KOPT-K1 (cell line): ENCODE results near the gene HES7.

Experiments used
- H3K27ac ChIP-seq: fragments of 200-600 bp; sonication (generic); 2 replicates; pipeline ENCODE4 v1.5.1; 2016; ENCODE audit warnings: antibody characterized with exemption, mild to moderate bottlenecking, low read depth, low read length; ENCODE audit not compliant: poor library complexity, severe bottlenecking
- H3K36me3 ChIP-seq: fragments of 200-600 bp; sonication (generic); 2 replicates; pipeline ENCODE4 v1.5.1; 2017; ENCODE audit warnings: antibody characterized with exemption, mild to moderate bottlenecking, low read length, moderate library complexity; ENCODE audit not compliant: insufficient read depth
- H3K9me3 ChIP-seq: fragments of 200-600 bp; sonication (generic); 2 replicates; pipeline ENCODE4 v1.5.1; 2017; ENCODE audit warnings: antibody characterized with exemption, low read length, mild to moderate bottlenecking; ENCODE audit not compliant: insufficient read depth, poor library complexity, severe bottlenecking

The HES7 gene

GRCh38 chr17:8159459-8160223, 35.7 kb upstream of the HES7 start:
- Histone ChIP-seq H3K36me3 (peaks cover 31% of the 10 kb centered on the region), H3K9me3 (no peaks in the 10 kb centered on the region), H3K27ac (no peak overlapping the region)

- no peaks in the 10 kb centered on the region for H3K9me3 ChIP-seq
- no peak overlapping the region for H3K27ac ChIP-seq
- peaks cover 31% of the 10 kb centered on the region for H3K36me3 ChIP-seq
Observed at GRCh38 chr17:8159032-8159400, 35.1 kb upstream of the HES7 start.

GRCh38 chr17:8158267-8159031, 34.5 kb upstream of the HES7 start:
- Histone ChIP-seq H3K27ac (peak overlapping the region; percentile 38), H3K9me3 (no peaks in the 10 kb centered on the region), H3K36me3 (peaks cover 31% of the 10 kb centered on the region)

- no peaks in the 10 kb centered on the region for H3K9me3 ChIP-seq
- H3K27ac ChIP-seq = peak overlapping the region; percentile 66
- peaks cover 29% of the 10 kb centered on the region for H3K36me3 ChIP-seq
Observed at GRCh38 chr17:8156246-8156992, 32.5 kb upstream of the HES7 start.

GRCh38 chr17:8155996-8156245, 32.0 kb upstream of the HES7 start:
- Histone ChIP-seq H3K27ac (peak overlapping the region; percentile 41), H3K9me3 (no peaks in the 10 kb centered on the region), H3K36me3 (peaks cover 24% of the 10 kb centered on the region)

- Histone ChIP-seq H3K27ac (peak overlapping the region; percentile 41), H3K9me3 (no peaks in the 10 kb centered on the region), H3K36me3 (peaks cover 19% of the 10 kb centered on the region)
Observed at GRCh38 chr17:8155231-8155995, 31.5 kb upstream of the HES7 start.

- H3K27ac ChIP-seq = peak overlapping the region; percentile 28
- H3K9me3 ChIP-seq = no peaks in the 10 kb centered on the region
- H3K36me3 ChIP-seq = peaks cover 16% of the 10 kb centered on the region
Observed at GRCh38 chr17:8154608-8155155, 30.8 kb upstream of the HES7 start.

GRCh38 chr17:8153957-8154607, 30.2 kb upstream of the HES7 start:
- peak overlapping the region; percentile 28 for H3K27ac ChIP-seq
- peaks cover 16% of the 10 kb centered on the region for H3K36me3 ChIP-seq

GRCh38 chr17:8153525-8153956, 29.6 kb upstream of the HES7 start:
- no peak overlapping the region for H3K27ac ChIP-seq

More at GRCh38 chr17:8153957-8154607, 30.2 kb upstream of the HES7 start:
- no peaks in the 10 kb centered on the region for H3K9me3 ChIP-seq

GRCh38 chr17:8153031-8153451, 29.1 kb upstream of the HES7 start:
- no peaks in the 10 kb centered on the region for H3K9me3 ChIP-seq
- H3K27ac ChIP-seq = peak overlapping the region; percentile 71
- peaks cover 22% of the 10 kb centered on the region for H3K36me3 ChIP-seq

More at GRCh38 chr17:8153525-8153956, 29.6 kb upstream of the HES7 start:
- H3K36me3 ChIP-seq = peaks cover 21% of the 10 kb centered on the region
- H3K9me3 ChIP-seq = no peaks in the 10 kb centered on the region

GRCh38 chr17:8152112-8152775, 28.3 kb upstream of the HES7 start, which contains the start of gene PER1:
Gene PER1, minus strand, starts transcription at chr17:8152404. Its CDS starts 1,698 bp downstream, at chr17:8150706.
- Histone ChIP-seq H3K27ac (peak within 1 kb of the TSS; percentile 71), H3K9me3 (no peaks in the 10 kb centered on the region), H3K36me3 (peaks cover 28% of the 10 kb centered on the region)

GRCh38 chr17:8151641-8152111, 27.8 kb upstream of the HES7 start:
- Histone ChIP-seq H3K9me3 (no peaks in the 10 kb centered on the region), H3K36me3 (peaks cover 33% of the 10 kb centered on the region), H3K27ac (peak overlapping the region; percentile 71)

GRCh38 chr17:8151120-8151640, 27.3 kb upstream of the HES7 start:
- Histone ChIP-seq H3K9me3 (no peaks in the 10 kb centered on the region), H3K27ac (peak overlapping the region; percentile 71), H3K36me3 (peaks cover 38% of the 10 kb centered on the region)
